KMS-11 (cell line): ENCODE measurements around the gene IGFL1.

Experiments
- H2AFZ ChIP-seq: fragments of 200-600 bp; sonication (generic); 2 replicates; pipeline ENCODE4 v1.6.1; 2016; ENCODE audit warnings: antibody characterized with exemption, mixed run types, low read depth
- H3K27ac ChIP-seq: fragments of 200-600 bp; sonication (generic); 2 replicates; pipeline ENCODE4 v1.6.1; 2016; ENCODE audit warnings: mild to moderate bottlenecking, mixed run types
- H3K27me3 ChIP-seq: fragments of 200-600 bp; sonication (generic); 2 replicates; pipeline ENCODE4 v1.6.1; 2017; ENCODE audit warnings: mild to moderate bottlenecking, low read depth, mixed run types, moderate library complexity; ENCODE audit not compliant: insufficient read depth
- H3K36me3 ChIP-seq: fragments of 200-600 bp; sonication (generic); 2 replicates; pipeline ENCODE4 v1.6.1; 2017; ENCODE audit warnings: mild to moderate bottlenecking, mixed run types; ENCODE audit not compliant: insufficient read depth
- H3K4me1 ChIP-seq: fragments of 200-600 bp; sonication (generic); 2 replicates; pipeline ENCODE4 v1.6.1; 2016; ENCODE audit warnings: mild to moderate bottlenecking, low read depth, mixed run types; ENCODE audit not compliant: poor library complexity, severe bottlenecking
- H3K4me2 ChIP-seq: fragments of 200-600 bp; sonication (generic); 2 replicates; pipeline ENCODE4 v1.7.0; 2016; ENCODE audit warnings: mild to moderate bottlenecking, mixed run types
- H3K4me3 ChIP-seq: fragments of 200-600 bp; sonication (generic); IDR thresholded peaks from 2 replicates; pipeline ENCODE4 v1.6.1; 2017; ENCODE audit warnings: low read depth, low read length, mixed read lengths; ENCODE audit not compliant: insufficient read depth
- H3K79me2 ChIP-seq: fragments of 200-600 bp; sonication (generic); 2 replicates; pipeline ENCODE4 v1.6.1; 2016; ENCODE audit warnings: low read depth, mixed run types; ENCODE audit not compliant: insufficient read depth
- H3K9ac ChIP-seq: fragments of 200-600 bp; sonication (generic); 2 replicates; pipeline ENCODE4 v1.6.1; 2016; ENCODE audit warnings: mild to moderate bottlenecking, mixed run types
- H4K20me1 ChIP-seq: fragments of 200-600 bp; sonication (generic); 2 replicates; pipeline ENCODE4 v1.6.1; 2016; ENCODE audit warnings: mild to moderate bottlenecking, mixed run types; ENCODE audit not compliant: insufficient read depth
- CTCF ChIP-seq: fragments of 200-600 bp; sonication (generic); conservative IDR thresholded peaks from 2 replicates; pipeline ENCODE4 v1.6.1; 2017; ENCODE audit warnings: low read depth, mild to moderate bottlenecking, antibody characterized with exemption, low read length, moderate library complexity, mixed read lengths

Gene IGFL1

GRCh38 chr19:46216612-46217011 is 12.9 kb upstream of the IGFL1 start:
- Histone ChIP-seq H3K27me3 (peaks cover 68% of the 10 kb centered on the region), H3K9ac (no peak overlapping the region), H3K4me2 (no peak overlapping the region), H3K79me2 (no peaks in the 10 kb centered on the region), H3K4me1 (no peaks in the 10 kb centered on the region), H3K27ac (no peak overlapping the region), H4K20me1 (no peaks in the 10 kb centered on the region), H3K36me3 (no peaks in the 10 kb centered on the region), H3K4me3 (no peak overlapping the region), H2AFZ (no peak overlapping the region)
- TF ChIP-seq CTCF = no peak

- H3K36me3 ChIP-seq = no peaks in the 10 kb centered on the region
- H4K20me1 ChIP-seq = no peaks in the 10 kb centered on the region
- no peak overlapping the region for H2AFZ ChIP-seq
- H3K4me2 ChIP-seq = no peak overlapping the region
- H3K4me3 ChIP-seq = no peak overlapping the region
- TF ChIP-seq CTCF = no peak
- no peaks in the 10 kb centered on the region for H3K4me1 ChIP-seq
- H3K79me2 ChIP-seq = no peaks in the 10 kb centered on the region
- H3K27me3 ChIP-seq = peaks cover 67% of the 10 kb centered on the region
- no peak overlapping the region for H3K9ac ChIP-seq
- no peak overlapping the region for H3K27ac ChIP-seq
Observed at GRCh38 chr19:46217476-46217875, 12.1 kb upstream of the IGFL1 start.

- no peak for TF ChIP-seq CTCF
- Histone ChIP-seq H2AFZ (no peak overlapping the region), H3K27me3 (peaks cover 67% of the 10 kb centered on the region), H4K20me1 (no peaks in the 10 kb centered on the region), H3K36me3 (no peaks in the 10 kb centered on the region), H3K4me2 (no peak overlapping the region), H3K4me1 (no peaks in the 10 kb centered on the region), H3K27ac (no peak overlapping the region), H3K79me2 (no peaks in the 10 kb centered on the region), H3K9ac (no peak overlapping the region), H3K4me3 (no peak overlapping the region)
Observed at GRCh38 chr19:46218160-46218559, 11.4 kb upstream of the IGFL1 start.

GRCh38 chr19:46220038-46220615 is 9.4 kb upstream of the IGFL1 start:
- Histone ChIP-seq H3K4me3 (no peak overlapping the region), H3K4me2 (no peak overlapping the region), H3K4me1 (no peaks in the 10 kb centered on the region), H3K36me3 (no peaks in the 10 kb centered on the region), H2AFZ (no peak overlapping the region), H3K27ac (no peak overlapping the region), H3K9ac (no peak overlapping the region), H4K20me1 (no peaks in the 10 kb centered on the region), H3K79me2 (no peaks in the 10 kb centered on the region), H3K27me3 (peaks cover 73% of the 10 kb centered on the region)
- TF ChIP-seq CTCF = no peak

GRCh38 chr19:46221152-46221551 is 8.4 kb upstream of the IGFL1 start:
- Histone ChIP-seq H3K27ac (no peak overlapping the region), H3K36me3 (no peaks in the 10 kb centered on the region), H3K27me3 (peaks cover 78% of the 10 kb centered on the region), H3K79me2 (no peaks in the 10 kb centered on the region), H3K9ac (no peak overlapping the region), H3K4me2 (no peak overlapping the region), H3K4me1 (no peaks in the 10 kb centered on the region), H4K20me1 (no peaks in the 10 kb centered on the region), H3K4me3 (no peak overlapping the region), H2AFZ (no peak overlapping the region)
- TF ChIP-seq CTCF = no peak
